H9 (cell line): ENCODE results near the gene DUSP2. TPM values are rescaled to one million over a fixed set of nuclear protein-coding genes. Genes with fewer than 3 reads are reported as not detected.

Source experiments
- DNase-seq: peaks from one replicate; pipeline ENCODE4 v3.0.0-alpha.2; 2017
- H2AFZ ChIP-seq: one replicate; pipeline ENCODE4 v1.6.1; 2013; ENCODE audit warnings: mild to moderate bottlenecking, low read length, control low read depth, moderate library complexity
- H2AK5ac ChIP-seq: 2 replicates; pipeline ENCODE4 v1.6.1; 2013; ENCODE audit warnings: low read length, control low read depth, mixed read lengths; ENCODE audit not compliant: insufficient read length
- H2BK120ac ChIP-seq: one replicate; pipeline ENCODE4 v1.6.1; 2013; ENCODE audit warnings: low read depth, mild to moderate bottlenecking, low read length, control low read depth, inconsistent platforms; ENCODE audit not compliant: poor library complexity, severe bottlenecking
- H2BK12ac ChIP-seq: 2 replicates; pipeline ENCODE4 v1.6.1; 2013; ENCODE audit warnings: low read length, control low read depth, mixed read lengths, low read depth; ENCODE audit not compliant: insufficient read length
- H2BK15ac ChIP-seq: 2 replicates; pipeline ENCODE4 v1.6.1; 2013; ENCODE audit warnings: low read depth, low read length, control low read depth
- H2BK20ac ChIP-seq: one replicate; pipeline ENCODE4 v1.6.1; 2013; ENCODE audit warnings: low read depth, mild to moderate bottlenecking, low read length, control low read depth, inconsistent platforms; ENCODE audit not compliant: poor library complexity, severe bottlenecking
- H2BK5ac ChIP-seq: 2 replicates; pipeline ENCODE4 v1.6.1; 2013; ENCODE audit warnings: low read length, control low read depth, mixed read lengths; ENCODE audit not compliant: insufficient read length
- H3K14ac ChIP-seq: 2 replicates; pipeline ENCODE4 v1.6.1; 2013; ENCODE audit warnings: low read length, control low read depth; ENCODE audit not compliant: insufficient read depth
- H3K18ac ChIP-seq: 2 replicates; pipeline ENCODE4 v1.6.1; 2013; ENCODE audit warnings: low read depth, mild to moderate bottlenecking, mixed read lengths, low read length, control low read depth; ENCODE audit not compliant: insufficient read length
- H3K23ac ChIP-seq: 2 replicates; pipeline ENCODE4 v1.6.1; 2013; ENCODE audit warnings: low read length, control low read depth, mixed read lengths, low read depth; ENCODE audit not compliant: insufficient read length
- H3K23me2 ChIP-seq: 2 replicates; pipeline ENCODE4 v1.6.1; 2013; ENCODE audit warnings: low read depth, mild to moderate bottlenecking, mixed read lengths, low read length, control low read depth; ENCODE audit not compliant: insufficient read length, poor library complexity, severe bottlenecking
- H3K27ac ChIP-seq: 2 replicates; pipeline ENCODE4 v1.5.1; 2013; ENCODE audit warnings: low read length, control low read depth, mixed read lengths, low read depth; ENCODE audit not compliant: insufficient read length
- H3K27me3 ChIP-seq: 2 replicates; pipeline ENCODE4 v1.6.1; 2013; ENCODE audit warnings: low read length, control low read depth, inconsistent platforms; ENCODE audit not compliant: insufficient read depth
- H3K4ac ChIP-seq: 2 replicates; pipeline ENCODE4 v1.6.1; 2013; ENCODE audit warnings: low read depth, mild to moderate bottlenecking, control low read depth, inconsistent platforms, low read length, moderate library complexity
- H3K4me1 ChIP-seq: 2 replicates; pipeline ENCODE4 v1.6.1; 2013; ENCODE audit warnings: low read length, control low read depth, inconsistent platforms; ENCODE audit not compliant: insufficient read depth
- H3K4me2 ChIP-seq: 2 replicates; pipeline ENCODE4 v1.6.1; 2013; ENCODE audit warnings: low read length, control low read depth, mixed read lengths; ENCODE audit not compliant: insufficient read length, insufficient read depth
- H3K56ac ChIP-seq: 2 replicates; pipeline ENCODE4 v1.6.1; 2013; ENCODE audit warnings: low read depth, mild to moderate bottlenecking, mixed read lengths, low read length, control low read depth; ENCODE audit not compliant: insufficient read length
- H3K79me1 ChIP-seq: 2 replicates; pipeline ENCODE4 v1.6.1; 2013; ENCODE audit warnings: low read depth, mild to moderate bottlenecking, moderate library complexity, low read length, control low read depth, inconsistent platforms; ENCODE audit not compliant: insufficient read depth, poor library complexity, severe bottlenecking
- H3K79me2 ChIP-seq: 2 replicates; pipeline ENCODE4 v1.6.1; 2013; ENCODE audit warnings: low read length, control low read depth, inconsistent platforms; ENCODE audit not compliant: insufficient read depth
- H3K9ac ChIP-seq: 2 replicates; pipeline ENCODE4 v1.6.1; 2013; ENCODE audit warnings: low read length, control low read depth, mixed read lengths; ENCODE audit not compliant: insufficient read length; ENCODE audit errors: extremely low read depth
- H3K9me3 ChIP-seq: one replicate; pipeline ENCODE4 v1.6.1; 2013; ENCODE audit warnings: low read depth, low read length, inconsistent platforms; ENCODE audit not compliant: control insufficient read depth
- H3T11ph ChIP-seq: one replicate; pipeline ENCODE4 v1.6.1; 2013; ENCODE audit warnings: mild to moderate bottlenecking, low read length, control low read depth, inconsistent platforms
- H4K20me1 ChIP-seq: one replicate; pipeline ENCODE4 v1.6.1; 2013; ENCODE audit not compliant: control insufficient read depth, insufficient read length, insufficient read depth
- H4K5ac ChIP-seq: 2 replicates; pipeline ENCODE4 v1.6.1; 2013; ENCODE audit warnings: low read depth, mild to moderate bottlenecking, mixed read lengths, low read length, control low read depth; ENCODE audit not compliant: insufficient read length
- H4K8ac ChIP-seq: replicated peaks from 2 replicates; pipeline ENCODE4 v1.6.1; 2013; ENCODE audit warnings: low read length, control low read depth, mixed read lengths, low read depth; ENCODE audit not compliant: insufficient read length
- H4K91ac ChIP-seq: 2 replicates; pipeline ENCODE4 v1.6.1; 2013; ENCODE audit warnings: low read depth, mild to moderate bottlenecking, moderate library complexity, mixed read lengths, low read length, control low read depth; ENCODE audit not compliant: insufficient read length
- H3K27ac Mint-ChIP-seq, 3 experiments: 2 replicates in 2 of 3; 3 replicates in 1 of 3; pipeline ENCODE4 v1.8.0; 2020 to 2021; ENCODE audit warnings: mixed read lengths in 3 of 3, mild to moderate bottlenecking in 1 of 3, moderate library complexity in 1 of 3
- H3K27me3 Mint-ChIP-seq: 2 replicates; pipeline ENCODE4 v1.8.0; 2021; ENCODE audit warnings: low read depth, mild to moderate bottlenecking, moderate library complexity, mixed read lengths
- H3K36me3 Mint-ChIP-seq, 3 experiments: 2 replicates in 2 of 3; 3 replicates in 1 of 3; pipeline ENCODE4 v1.8.0; 2020 to 2021; ENCODE audit warnings: low read depth in 3 of 3, mixed read lengths in 3 of 3; ENCODE audit not compliant: insufficient read depth in 1 of 3
- H3K4me1 Mint-ChIP-seq, 2 experiments: 2 replicates each; pipeline ENCODE4 v1.8.0; 2020; ENCODE audit warnings: mixed read lengths in 2 of 2
- H3K4me3 Mint-ChIP-seq, 2 experiments: 2 replicates in 1 of 2; 3 replicates in 1 of 2; pipeline ENCODE4 v1.8.0; 2020 to 2021; ENCODE audit warnings: mild to moderate bottlenecking in 2 of 2, mixed read lengths in 2 of 2, moderate library complexity in 1 of 2
- H3K9me3 Mint-ChIP-seq, 2 experiments: 2 replicates in 1 of 2; 3 replicates in 1 of 2; pipeline ENCODE4 v1.8.0; 2020; ENCODE audit warnings: mild to moderate bottlenecking in 2 of 2, mixed read lengths in 2 of 2, moderate library complexity in 1 of 2
- WGBS: extraction: QIAGEN DNeasy Blood & Tissue Kit; methylation state at CpG from one replicate; pipeline ENCODE4 v1.1.7; 2013; ENCODE audit warnings: missing lambda C conversion rate, low lambda C conversion rate, mixed read lengths; ENCODE audit not compliant: insufficient read length; ENCODE audit errors: extremely low coverage; 5-methylcytosine and 5-hydroxymethylcytosine counted together
- total RNA-seq: library from RNA; stranded (reverse); gene quantifications from 2 replicates; pipeline ENCODE4 v1.2.1, GENCODE V29; 2021
- TF ChIP-seq, protein P1 (sequence below): fragments of 200-600 bp; sonication (generic); conservative IDR thresholded peaks from 3 replicates; pipeline ENCODE4 v1.8.0; 2021; ENCODE audit warnings: antibody characterized with exemption, mild to moderate bottlenecking

Gene DUSP2
- total RNA-seq, 1 experiment from 2014 or later = 14.9 TPM

DNA sequence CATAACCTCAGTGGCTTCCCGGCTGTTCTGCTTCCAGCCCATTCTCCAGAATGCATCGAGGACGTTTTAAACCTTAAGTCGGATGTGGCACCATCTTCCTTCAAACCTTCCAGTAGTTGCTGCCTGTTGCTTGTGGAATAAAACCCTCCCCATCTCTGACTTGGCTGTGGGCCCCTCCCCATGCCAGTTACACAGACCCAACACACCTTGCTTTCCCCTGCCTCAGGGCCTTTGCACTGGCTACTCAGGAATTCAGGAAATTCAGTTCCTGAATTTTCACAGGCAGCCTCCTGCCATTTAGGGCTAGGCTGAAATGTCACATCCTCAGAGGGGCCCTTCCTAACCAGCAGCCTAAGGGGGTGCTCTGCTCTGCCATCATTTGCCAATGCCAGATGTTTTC, 23.8 kb downstream of the DUSP2 start:
- Histone ChIP-seq H3K9ac (no peak overlapping the region), H2AK5ac (no peak overlapping the region), H2AFZ (no peak overlapping the region), H3K27ac (no peak overlapping the region), H4K5ac (no peak overlapping the region), H3K23me2 (peaks cover 3% of the 10 kb centered on the region), H4K20me1 (no peaks in the 10 kb centered on the region), H2BK15ac (no peak overlapping the region), H3K4me2 (no peak overlapping the region), H3K27me3 (no peaks in the 10 kb centered on the region; the same call in 1 of the 2 replicates), H2BK120ac (no peak overlapping the region), H3K4ac (no peak overlapping the region), H3K79me2 (no peaks in the 10 kb centered on the region), H4K8ac (no peak overlapping the region), H3K23ac (no peak overlapping the region), H3K14ac (no peak overlapping the region), H3K18ac (no peak overlapping the region), H3K9me3 (no peaks in the 10 kb centered on the region), H3K56ac (no peak overlapping the region), H2BK5ac (no peak overlapping the region), H3K79me1 (no peaks in the 10 kb centered on the region), H2BK20ac (no peak overlapping the region), H4K91ac (no peak overlapping the region), H2BK12ac (no peak overlapping the region), H3T11ph (no peak overlapping the region), H3K4me1 (no peaks in the 10 kb centered on the region)
- Mint-ChIP-seq H3K9me3 (no peaks in the 10 kb centered on the region), H3K27me3 (peaks cover 56% of the 10 kb centered on the region), H3K27ac (no peak overlapping the region), H3K4me3 (no peak overlapping the region), H3K4me1 (peaks cover 13 to 20% of the 10 kb centered on the region in 2 experiments), H3K36me3 (no peaks in the 10 kb centered on the region; a peak in 1 of 7 replicates)
- no CpG with 5 or more reads among the region's 4 CpGs for WGBS
- DNase-seq = no peak
- TF ChIP-seq, protein P1, sequence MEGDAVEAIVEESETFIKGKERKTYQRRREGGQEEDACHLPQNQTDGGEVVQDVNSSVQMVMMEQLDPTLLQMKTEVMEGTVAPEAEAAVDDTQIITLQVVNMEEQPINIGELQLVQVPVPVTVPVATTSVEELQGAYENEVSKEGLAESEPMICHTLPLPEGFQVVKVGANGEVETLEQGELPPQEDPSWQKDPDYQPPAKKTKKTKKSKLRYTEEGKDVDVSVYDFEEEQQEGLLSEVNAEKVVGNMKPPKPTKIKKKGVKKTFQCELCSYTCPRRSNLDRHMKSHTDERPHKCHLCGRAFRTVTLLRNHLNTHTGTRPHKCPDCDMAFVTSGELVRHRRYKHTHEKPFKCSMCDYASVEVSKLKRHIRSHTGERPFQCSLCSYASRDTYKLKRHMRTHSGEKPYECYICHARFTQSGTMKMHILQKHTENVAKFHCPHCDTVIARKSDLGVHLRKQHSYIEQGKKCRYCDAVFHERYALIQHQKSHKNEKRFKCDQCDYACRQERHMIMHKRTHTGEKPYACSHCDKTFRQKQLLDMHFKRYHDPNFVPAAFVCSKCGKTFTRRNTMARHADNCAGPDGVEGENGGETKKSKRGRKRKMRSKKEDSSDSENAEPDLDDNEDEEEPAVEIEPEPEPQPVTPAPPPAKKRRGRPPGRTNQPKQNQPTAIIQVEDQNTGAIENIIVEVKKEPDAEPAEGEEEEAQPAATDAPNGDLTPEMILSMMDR = no peak
